Measurements from ENCODE around the gene SNAP25.

- no peak for TF ChIP-seq ZFP37 (tag by site-specific recombination; IDR thresholded peaks at IDR 0.05)
- TF ChIP-seq, protein P1, sequence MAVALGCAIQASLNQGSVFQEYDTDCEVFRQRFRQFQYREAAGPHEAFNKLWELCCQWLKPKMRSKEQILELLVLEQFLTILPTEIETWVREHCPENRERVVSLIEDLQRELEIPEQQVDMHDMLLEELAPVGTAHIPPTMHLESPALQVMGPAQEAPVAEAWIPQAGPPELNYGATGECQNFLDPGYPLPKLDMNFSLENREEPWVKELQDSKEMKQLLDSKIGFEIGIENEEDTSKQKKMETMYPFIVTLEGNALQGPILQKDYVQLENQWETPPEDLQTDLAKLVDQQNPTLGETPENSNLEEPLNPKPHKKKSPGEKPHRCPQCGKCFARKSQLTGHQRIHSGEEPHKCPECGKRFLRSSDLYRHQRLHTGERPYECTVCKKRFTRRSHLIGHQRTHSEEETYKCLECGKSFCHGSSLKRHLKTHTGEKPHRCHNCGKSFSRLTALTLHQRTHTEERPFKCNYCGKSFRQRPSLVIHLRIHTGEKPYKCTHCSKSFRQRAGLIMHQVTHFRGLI (tag by site-specific recombination; IDR thresholded peaks at IDR 0.05) = no peak
- no peak for TF ChIP-seq ATF2 (tag by site-specific recombination; IDR thresholded peaks at IDR 0.05; ENCODE audit: low read depth)
Observed at GRCh38 chr20:10171864-10172751, 46.5 kb upstream of the SNAP25 start.
